GM12864 (cell line): Measurements from ENCODE around the gene CDYL.

Experiments
- DNase-seq: peaks from one replicate; pipeline ENCODE4 v3.0.0-alpha.2; 2011; ENCODE audit warnings: low read depth
- H3K4me3 ChIP-seq: 2 replicates; pipeline ENCODE4 v1.5.1; 2011; ENCODE audit warnings: mild to moderate bottlenecking, low read depth, low read length, control low read depth
- TF ChIP-seq, protein P1 (sequence below): IDR thresholded peaks from 2 replicates; pipeline ENCODE4 v1.5.1; 2011; ENCODE audit warnings: low read depth, mild to moderate bottlenecking, moderate library complexity, low read length, control low read depth, inconsistent platforms; ENCODE audit errors: missing control alignments

CDYL gene

DNA sequence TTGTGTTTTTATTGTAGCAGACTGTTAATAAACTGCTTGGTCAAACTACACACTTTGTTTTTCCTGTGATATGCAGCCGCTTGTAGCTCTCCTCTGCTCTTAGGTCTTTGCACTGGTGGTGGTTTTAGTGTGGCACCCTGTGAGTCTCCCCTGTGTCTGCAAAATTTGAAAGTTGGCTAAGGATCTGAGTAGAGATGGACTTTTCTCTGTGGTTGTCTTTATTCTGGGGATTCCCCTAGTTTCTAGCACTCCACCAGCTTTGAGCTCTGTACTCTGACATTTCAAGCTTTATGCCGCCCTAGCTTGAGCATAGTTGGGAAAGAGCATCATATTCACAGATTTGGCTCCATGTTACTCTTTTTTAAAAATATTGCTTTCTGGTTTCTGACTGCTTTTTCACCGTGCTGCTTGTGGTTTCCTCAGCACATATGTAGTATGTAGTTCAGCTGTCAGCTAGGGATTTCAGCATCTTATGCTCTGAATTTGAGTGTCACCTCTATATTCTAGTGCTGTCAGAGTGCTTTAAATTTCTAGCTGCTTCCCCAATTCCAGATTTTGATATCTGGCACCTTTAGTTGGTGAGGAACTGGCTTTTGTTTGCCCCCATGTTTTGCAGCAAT is 25.4 kb downstream of the CDYL start:
- TF ChIP-seq, protein P1, sequence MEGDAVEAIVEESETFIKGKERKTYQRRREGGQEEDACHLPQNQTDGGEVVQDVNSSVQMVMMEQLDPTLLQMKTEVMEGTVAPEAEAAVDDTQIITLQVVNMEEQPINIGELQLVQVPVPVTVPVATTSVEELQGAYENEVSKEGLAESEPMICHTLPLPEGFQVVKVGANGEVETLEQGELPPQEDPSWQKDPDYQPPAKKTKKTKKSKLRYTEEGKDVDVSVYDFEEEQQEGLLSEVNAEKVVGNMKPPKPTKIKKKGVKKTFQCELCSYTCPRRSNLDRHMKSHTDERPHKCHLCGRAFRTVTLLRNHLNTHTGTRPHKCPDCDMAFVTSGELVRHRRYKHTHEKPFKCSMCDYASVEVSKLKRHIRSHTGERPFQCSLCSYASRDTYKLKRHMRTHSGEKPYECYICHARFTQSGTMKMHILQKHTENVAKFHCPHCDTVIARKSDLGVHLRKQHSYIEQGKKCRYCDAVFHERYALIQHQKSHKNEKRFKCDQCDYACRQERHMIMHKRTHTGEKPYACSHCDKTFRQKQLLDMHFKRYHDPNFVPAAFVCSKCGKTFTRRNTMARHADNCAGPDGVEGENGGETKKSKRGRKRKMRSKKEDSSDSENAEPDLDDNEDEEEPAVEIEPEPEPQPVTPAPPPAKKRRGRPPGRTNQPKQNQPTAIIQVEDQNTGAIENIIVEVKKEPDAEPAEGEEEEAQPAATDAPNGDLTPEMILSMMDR = no peak
- DNase-seq = peak; percentile 47

DNA sequence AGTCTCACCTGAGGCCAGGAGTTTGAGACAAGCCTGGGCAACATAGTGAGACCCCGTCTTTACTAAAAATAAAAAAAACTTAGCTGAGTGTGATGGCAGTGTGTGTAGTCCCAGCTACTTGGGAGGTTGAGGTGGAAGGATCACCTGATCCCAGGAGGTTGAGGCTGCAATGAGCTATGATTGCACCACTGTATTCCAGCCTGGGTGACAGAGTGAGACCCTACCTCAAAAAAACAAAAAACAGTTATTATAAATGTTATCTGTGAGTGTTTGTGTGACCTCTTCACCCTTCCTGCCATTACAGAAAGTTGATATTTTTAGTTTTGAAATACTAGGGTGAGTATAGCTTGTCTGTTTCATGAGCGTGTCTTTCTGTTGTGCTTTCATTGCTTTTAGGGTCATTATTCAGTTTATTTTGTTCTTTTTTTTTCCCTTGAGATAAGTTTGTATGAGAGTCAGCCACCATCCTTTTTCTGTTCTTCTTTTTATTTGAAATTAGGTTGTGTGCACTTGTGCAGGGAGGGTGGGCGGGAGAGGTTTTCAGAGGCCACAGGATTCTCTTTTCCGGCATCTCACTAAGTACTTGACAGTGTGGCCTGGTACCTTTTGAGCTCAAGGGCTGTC is 26.2 kb downstream of the CDYL start:
- no peak overlapping the region; the same call in 1 of the 2 replicates for H3K4me3 ChIP-seq
- TF ChIP-seq, protein P1 = no peak
- peak; percentile 61 for DNase-seq

More for the DNA sequence above, 25.4 kb downstream of the CDYL start:
- H3K4me3 ChIP-seq = peak overlapping the region; percentile 5; the same call in 1 of the 2 replicates

DNA sequence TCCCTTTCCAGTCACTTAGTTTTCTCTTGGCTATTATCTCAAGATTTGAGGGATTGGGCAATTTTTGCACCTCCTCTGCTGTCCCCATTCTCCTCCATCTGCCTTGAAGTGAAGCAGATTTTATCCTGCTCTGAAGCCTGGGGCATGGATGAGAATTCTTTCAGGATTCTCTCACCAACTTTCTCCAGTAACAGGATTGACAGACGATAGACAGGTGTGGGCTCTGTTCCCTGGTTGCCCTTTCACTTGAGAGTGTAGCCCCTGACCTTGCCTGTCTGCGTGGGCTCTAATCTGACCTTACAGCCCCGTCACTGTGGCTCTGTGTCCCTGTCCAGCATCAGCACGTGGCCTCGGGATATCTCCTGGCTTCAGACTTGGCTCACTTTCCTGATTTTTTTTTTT is 27.1 kb downstream of the CDYL start:
- peak overlapping the region; percentile 34 for H3K4me3 ChIP-seq
- TF ChIP-seq, protein P1 = no peak
- no peak for DNase-seq

DNA sequence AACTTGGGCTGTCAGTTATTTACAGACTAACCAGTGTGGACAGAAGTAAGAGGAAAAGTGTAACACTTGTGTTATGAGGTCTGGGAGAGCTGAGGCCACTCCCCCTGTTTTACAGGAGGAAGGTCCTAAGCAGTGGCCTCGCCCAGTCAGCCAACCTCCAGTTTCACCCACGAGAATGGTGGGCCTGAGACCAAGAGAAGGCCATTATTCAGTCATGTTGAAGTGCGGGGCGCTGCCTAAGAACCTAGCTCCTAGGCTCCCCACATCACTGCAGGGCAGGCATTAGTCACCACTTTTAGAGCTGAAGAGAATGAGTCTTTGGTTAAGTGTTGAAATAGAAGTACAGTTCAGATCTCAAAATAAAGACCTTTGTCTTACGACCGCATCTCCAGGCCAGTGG is 27.9 kb downstream of the CDYL start:
- no peak for DNase-seq
- H3K4me3 ChIP-seq = no peak overlapping the region
- TF ChIP-seq, protein P1 = no peak

DNA sequence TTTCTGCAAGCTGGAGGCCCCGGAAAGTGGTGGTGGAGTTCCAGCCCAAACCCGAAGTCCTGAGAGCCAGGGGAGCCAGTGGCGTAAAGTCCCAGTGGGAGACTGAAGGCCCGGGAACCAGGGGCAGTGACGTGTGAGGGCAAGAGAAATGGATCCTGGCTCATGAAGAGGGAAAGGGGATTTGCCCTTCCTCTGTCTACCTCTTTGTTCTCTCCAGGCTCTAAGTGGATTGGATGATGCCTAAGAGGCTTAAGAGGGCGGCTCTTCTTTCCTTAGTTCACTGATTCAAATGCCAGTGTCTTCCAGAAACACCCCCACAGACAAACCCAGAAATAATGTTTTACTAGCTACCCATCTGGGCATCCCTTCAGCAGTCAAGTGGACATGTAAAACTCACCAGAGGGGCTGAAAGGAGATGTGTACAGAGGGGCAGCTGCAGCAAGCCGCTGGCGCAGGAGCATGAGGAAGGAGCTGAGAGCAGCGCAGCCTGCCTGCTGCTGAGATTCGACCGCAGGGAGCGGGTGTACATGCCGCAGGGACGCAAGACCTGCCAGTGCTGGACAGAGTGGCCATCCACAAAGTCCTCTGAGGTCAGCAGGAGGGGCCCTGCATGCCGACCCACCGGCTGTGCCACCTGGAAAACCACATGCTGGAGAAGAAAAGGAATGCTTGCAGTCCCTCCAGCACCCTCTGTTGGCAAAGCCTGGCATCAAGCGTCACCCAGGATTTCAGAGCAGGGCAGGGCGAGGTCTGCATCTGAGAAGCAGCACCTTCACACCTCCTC is 29.5 kb downstream of the CDYL start:
- H3K4me3 ChIP-seq = no peak overlapping the region
- DNase-seq = no peak
- TF ChIP-seq, protein P1 = peak; percentile 69

DNA sequence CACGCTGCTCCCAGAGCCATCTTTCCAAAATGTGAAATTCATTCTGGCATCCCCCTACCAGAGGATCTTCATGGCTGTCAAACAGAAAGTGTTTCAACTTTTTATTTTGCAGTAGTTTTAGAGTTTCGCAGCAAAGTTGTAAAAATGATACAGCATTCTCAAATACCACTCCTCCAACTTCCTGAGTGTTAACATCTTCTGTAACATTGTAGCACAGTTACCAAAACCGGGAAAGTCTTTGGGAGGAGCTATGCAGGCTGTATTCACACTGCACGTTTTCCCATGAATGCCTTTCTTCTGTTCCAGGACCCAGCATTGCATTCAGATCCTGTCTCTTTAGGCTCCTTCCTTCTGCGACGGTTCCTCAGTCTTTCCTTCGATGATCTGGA is 30.1 kb downstream of the CDYL start:
- no peak overlapping the region for H3K4me3 ChIP-seq
- no peak for DNase-seq
- TF ChIP-seq, protein P1 = no peak
